WTC11 (cell line): ENCODE results near the gene DKK3. TPM values are rescaled to one million over a fixed set of nuclear protein-coding genes. Genes with fewer than 3 reads are reported as not detected.

Experiments used
- ATAC-seq: fragments of 200-7000 bp; cut with Tn5 transposase; 2 replicates; pipeline ENCODE4 v1.10.0; 2021; ENCODE audit warnings: mild to moderate bottlenecking, moderate library complexity
- CTCF ChIA-PET: fragments of 300-600 bp; sonication (Branson Sonifier 250); formaldehyde crosslinking; loops from one replicate; lab custom pipeline; 2021; ENCODE audit warnings: antibody characterized with exemption; lab: Charles Lee
- POLR2A ChIA-PET: fragments of 350-600 bp; sonication (Branson Sonifier 250); formaldehyde crosslinking; loops from one replicate; lab custom pipeline; 2021; ENCODE audit warnings: antibody characterized with exemption; lab: Charles Lee
- DNase-seq: peaks from one replicate; pipeline ENCODE4 v3.0.0; 2021; ENCODE audit warnings: low spot score
- H3K27ac Mint-ChIP-seq: 2 replicates; pipeline ENCODE4 v1.8.0; 2021; ENCODE audit warnings: mixed read lengths
- H3K27me3 Mint-ChIP-seq: 2 replicates; pipeline ENCODE4 v1.8.0; 2021; ENCODE audit warnings: low read depth, mild to moderate bottlenecking, moderate library complexity, mixed read lengths
- H3K36me3 Mint-ChIP-seq: 2 replicates; pipeline ENCODE4 v1.8.0; 2021; ENCODE audit warnings: mixed read lengths
- H3K4me1 Mint-ChIP-seq: 2 replicates; pipeline ENCODE4 v1.8.0; 2022; ENCODE audit warnings: mixed read lengths
- H3K4me3 Mint-ChIP-seq: 2 replicates; pipeline ENCODE4 v1.8.0; 2021; ENCODE audit warnings: mild to moderate bottlenecking, moderate library complexity, mixed read lengths
- H3K9me3 Mint-ChIP-seq: 2 replicates; pipeline ENCODE4 v1.8.0; 2021; ENCODE audit warnings: mixed read lengths
- CBFB ChIP-seq: sonication (generic); formaldehyde crosslinking; IDR thresholded peaks from 2 replicates; pipeline ENCODE4 v1.8.1; 2022; ENCODE audit warnings: mild to moderate bottlenecking, low read depth, missing genetic modification reagents
- CREB1 ChIP-seq: sonication (generic); formaldehyde crosslinking; IDR thresholded peaks from 2 replicates; pipeline ENCODE4 v1.8.0; 2023; ENCODE audit warnings: mild to moderate bottlenecking, missing genetic modification reagents
- ERG ChIP-seq: fragments of 250-450 bp; sonication (Bioruptor Pico); IDR thresholded peaks from 2 replicates; pipeline ENCODE4 v1.8.0; 2021; ENCODE audit warnings: mild to moderate bottlenecking
- FOXJ3 ChIP-seq: sonication (generic); formaldehyde crosslinking; IDR thresholded peaks from 2 replicates; pipeline ENCODE4 v1.9.0; 2021; ENCODE audit warnings: missing genetic modification reagents, mild to moderate bottlenecking, borderline replicate concordance
- KAT7 ChIP-seq: sonication (generic); formaldehyde crosslinking; IDR thresholded peaks from 2 replicates; pipeline ENCODE4 v1.8.1; 2023; ENCODE audit warnings: missing genetic modification reagents, mild to moderate bottlenecking, borderline replicate concordance
- NFYB ChIP-seq: sonication (generic); formaldehyde crosslinking; conservative IDR thresholded peaks from 2 replicates; pipeline ENCODE4 v1.8.0; 2022; ENCODE audit warnings: low read depth, missing genetic modification reagents
- PRRX2 ChIP-seq: fragments of 250-450 bp; sonication (Bioruptor Pico); IDR thresholded peaks from 2 replicates; pipeline ENCODE4 v1.8.0; 2021; ENCODE audit warnings: mild to moderate bottlenecking
- ZNF232 ChIP-seq: sonication (generic); formaldehyde crosslinking; IDR thresholded peaks from 2 replicates; pipeline ENCODE4 v1.8.0; 2022; ENCODE audit warnings: mild to moderate bottlenecking, missing genetic modification reagents
- ZNF263 ChIP-seq: sonication (generic); formaldehyde crosslinking; IDR thresholded peaks from 2 replicates; pipeline ENCODE4 v1.8.1; 2022; ENCODE audit warnings: low read depth, mild to moderate bottlenecking, moderate library complexity, missing genetic modification reagents
- ZNF425 ChIP-seq: fragments of 250-450 bp; sonication (Bioruptor Pico); conservative IDR thresholded peaks from 2 replicates; pipeline ENCODE4 v1.9.0; 2021; ENCODE audit warnings: mild to moderate bottlenecking
- ZNF512 ChIP-seq: sonication (generic); formaldehyde crosslinking; IDR thresholded peaks from 2 replicates; pipeline ENCODE4 v1.8.1; 2022; ENCODE audit warnings: missing genetic modification reagents, borderline replicate concordance
- ZSCAN18 ChIP-seq: fragments of 250-450 bp; sonication (Bioruptor Pico); IDR thresholded peaks from 2 replicates; pipeline ENCODE4 v2.1.2; 2022; ENCODE audit warnings: mild to moderate bottlenecking, moderate library complexity
- total RNA-seq: library from RNA; stranded (reverse); gene quantifications from 3 replicates; pipeline ENCODE4 v1.2.3, GENCODE V29; 2021
- TF ChIP-seq, protein P1 (sequence below): fragments of 200-600 bp; IDR thresholded peaks from 2 replicates; pipeline ENCODE4 v1.8.0; 2022; ENCODE audit warnings: antibody characterized with exemption
- TF ChIP-seq, protein P2 (sequence below): sonication (generic); formaldehyde crosslinking; IDR thresholded peaks from 2 replicates; pipeline ENCODE4 v1.8.1; 2023; ENCODE audit warnings: mild to moderate bottlenecking, missing genetic modification reagents, moderate library complexity
- TF ChIP-seq, protein P3 (sequence below): sonication (generic); formaldehyde crosslinking; conservative IDR thresholded peaks from 2 replicates; pipeline ENCODE4 v1.8.1; 2022; ENCODE audit warnings: mild to moderate bottlenecking, missing genetic modification reagents
- TF ChIP-seq, protein P4 (sequence below): sonication (generic); formaldehyde crosslinking; IDR thresholded peaks from 2 replicates; pipeline ENCODE4 v1.8.1; 2022; ENCODE audit warnings: mild to moderate bottlenecking, missing genetic modification reagents, moderate library complexity, borderline replicate concordance

DKK3 gene
- total RNA-seq, 1 experiment from 2014 or later = 17.6 TPM

DNA sequence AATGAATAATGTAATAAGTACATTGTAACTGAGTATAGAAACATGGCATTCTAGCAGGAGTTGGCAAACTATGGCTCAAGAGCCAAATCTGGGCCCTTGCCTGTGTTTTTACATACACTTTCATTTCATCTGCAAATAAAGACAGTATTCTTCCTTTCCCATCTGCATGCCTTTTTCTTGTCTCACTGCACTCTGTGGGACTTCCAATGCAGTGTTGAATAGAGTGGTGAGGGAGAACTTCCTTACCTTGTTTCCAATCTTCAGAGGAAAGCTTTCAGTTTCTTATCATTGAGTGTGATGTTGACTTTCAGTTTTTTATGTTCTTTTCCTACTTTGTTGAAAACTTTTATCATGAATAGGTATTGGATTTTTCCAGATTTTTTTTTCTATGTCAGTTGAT lies 84.6 kb downstream of the DKK3 start (continued):
- TF ChIP-seq, protein P1, sequence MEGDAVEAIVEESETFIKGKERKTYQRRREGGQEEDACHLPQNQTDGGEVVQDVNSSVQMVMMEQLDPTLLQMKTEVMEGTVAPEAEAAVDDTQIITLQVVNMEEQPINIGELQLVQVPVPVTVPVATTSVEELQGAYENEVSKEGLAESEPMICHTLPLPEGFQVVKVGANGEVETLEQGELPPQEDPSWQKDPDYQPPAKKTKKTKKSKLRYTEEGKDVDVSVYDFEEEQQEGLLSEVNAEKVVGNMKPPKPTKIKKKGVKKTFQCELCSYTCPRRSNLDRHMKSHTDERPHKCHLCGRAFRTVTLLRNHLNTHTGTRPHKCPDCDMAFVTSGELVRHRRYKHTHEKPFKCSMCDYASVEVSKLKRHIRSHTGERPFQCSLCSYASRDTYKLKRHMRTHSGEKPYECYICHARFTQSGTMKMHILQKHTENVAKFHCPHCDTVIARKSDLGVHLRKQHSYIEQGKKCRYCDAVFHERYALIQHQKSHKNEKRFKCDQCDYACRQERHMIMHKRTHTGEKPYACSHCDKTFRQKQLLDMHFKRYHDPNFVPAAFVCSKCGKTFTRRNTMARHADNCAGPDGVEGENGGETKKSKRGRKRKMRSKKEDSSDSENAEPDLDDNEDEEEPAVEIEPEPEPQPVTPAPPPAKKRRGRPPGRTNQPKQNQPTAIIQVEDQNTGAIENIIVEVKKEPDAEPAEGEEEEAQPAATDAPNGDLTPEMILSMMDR = no peak
- TF ChIP-seq KAT7 (no peak), ZNF512 (no peak), ZNF425 (CRISPR knock-in tag) (no peak), ZNF232 (CRISPR knock-in tag) (no peak), PRRX2 (CRISPR knock-in tag) (no peak), NFYB (no peak)
- TF ChIP-seq, protein P2, sequence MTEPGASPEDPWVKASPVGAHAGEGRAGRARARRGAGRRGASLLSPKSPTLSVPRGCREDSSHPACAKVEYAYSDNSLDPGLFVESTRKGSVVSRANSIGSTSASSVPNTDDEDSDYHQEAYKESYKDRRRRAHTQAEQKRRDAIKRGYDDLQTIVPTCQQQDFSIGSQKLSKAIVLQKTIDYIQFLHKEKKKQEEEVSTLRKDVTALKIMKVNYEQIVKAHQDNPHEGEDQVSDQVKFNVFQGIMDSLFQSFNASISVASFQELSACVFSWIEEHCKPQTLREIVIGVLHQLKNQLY (CRISPR knock-in tag) = no peak
- TF ChIP-seq, protein P3, sequence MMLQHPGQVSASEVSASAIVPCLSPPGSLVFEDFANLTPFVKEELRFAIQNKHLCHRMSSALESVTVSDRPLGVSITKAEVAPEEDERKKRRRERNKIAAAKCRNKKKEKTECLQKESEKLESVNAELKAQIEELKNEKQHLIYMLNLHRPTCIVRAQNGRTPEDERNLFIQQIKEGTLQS (CRISPR knock-in tag) = no peak

GRCh38 chr11:11916981-11917399 lies 91.4 kb downstream of the DKK3 start:
- H3K9me3 Mint-ChIP-seq = no peaks in the 10 kb centered on the region
- H3K4me1 Mint-ChIP-seq = peaks cover 10% of the 10 kb centered on the region
- CTCF ChIA-PET = interaction anchor here (0.5 to 1.0 kb wide), 3 partner anchors 66 to 127 kb away, joined by 3 to 4 read pairs (median 3); no protein-coding TSS in a partner anchor
- H3K4me3 Mint-ChIP-seq = no peak overlapping the region
- ATAC-seq (no peak), DNase-seq (no peak)
- H3K27ac Mint-ChIP-seq = peak overlapping the region; percentile 39; the same call in 1 of the 2 replicates
- H3K27me3 Mint-ChIP-seq = no peaks in the 10 kb centered on the region
- TF ChIP-seq FOXJ3 (CRISPR knock-in tag) (no peak), ZNF263 (CRISPR knock-in tag) (no peak), CBFB (no peak), ERG (CRISPR knock-in tag) (no peak), ZNF232 (CRISPR knock-in tag) (no peak)
- TF ChIP-seq, protein P4, sequence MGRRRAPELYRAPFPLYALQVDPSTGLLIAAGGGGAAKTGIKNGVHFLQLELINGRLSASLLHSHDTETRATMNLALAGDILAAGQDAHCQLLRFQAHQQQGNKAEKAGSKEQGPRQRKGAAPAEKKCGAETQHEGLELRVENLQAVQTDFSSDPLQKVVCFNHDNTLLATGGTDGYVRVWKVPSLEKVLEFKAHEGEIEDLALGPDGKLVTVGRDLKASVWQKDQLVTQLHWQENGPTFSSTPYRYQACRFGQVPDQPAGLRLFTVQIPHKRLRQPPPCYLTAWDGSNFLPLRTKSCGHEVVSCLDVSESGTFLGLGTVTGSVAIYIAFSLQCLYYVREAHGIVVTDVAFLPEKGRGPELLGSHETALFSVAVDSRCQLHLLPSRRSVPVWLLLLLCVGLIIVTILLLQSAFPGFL (CRISPR knock-in tag) = no peak
- no peaks in the 10 kb centered on the region for H3K36me3 Mint-ChIP-seq
- POLR2A ChIA-PET = no interaction called here

DNA sequence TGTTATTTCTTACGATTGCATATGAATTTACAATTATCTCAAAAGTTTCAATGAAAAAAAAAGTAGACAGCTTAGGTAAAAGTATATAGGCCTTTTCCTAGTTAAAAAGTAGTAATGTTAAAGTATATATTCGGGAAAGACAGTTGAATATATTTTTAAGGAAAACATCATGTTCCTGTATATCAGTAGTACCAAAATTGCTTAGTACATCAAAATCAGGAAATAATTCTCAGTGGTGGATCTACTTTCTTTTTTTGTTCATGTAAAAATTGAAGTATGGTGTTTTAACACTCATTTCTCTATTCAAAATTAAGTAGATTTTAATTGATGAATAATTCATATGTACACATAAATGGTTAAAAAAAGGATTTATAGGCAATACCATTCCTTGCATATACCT lies 92.8 kb downstream of the DKK3 start:
- TF ChIP-seq CREB1 (CRISPR knock-in tag) (no peak), ZSCAN18 (CRISPR knock-in tag) (no peak)
- TF ChIP-seq, all 79 proteins: peak for 0
- no peak overlapping the region for H3K27ac Mint-ChIP-seq
- POLR2A ChIA-PET = no interaction called here
- no peaks in the 10 kb centered on the region for H3K9me3 Mint-ChIP-seq
- CTCF ChIA-PET = no interaction called here
- H3K36me3 Mint-ChIP-seq = no peaks in the 10 kb centered on the region
- no peak for ATAC-seq
- no peak for DNase-seq
- no peaks in the 10 kb centered on the region for H3K27me3 Mint-ChIP-seq
- H3K4me1 Mint-ChIP-seq = peaks cover 10% of the 10 kb centered on the region
- no peak overlapping the region for H3K4me3 Mint-ChIP-seq
